GM18858 (cell line): ENCODE measurements around the gene HLA-DPB1.
"Not testable (repeated sequence)": the region's sequence is repeated elsewhere in the genome, so short reads cannot be mapped to it uniquely, and the experiment has no call there.

ENCODE experiments used
- ATAC-seq: cut with Tn5 transposase; IDR thresholded peaks from one replicate; pipeline ENCODE4 v1.9.1; 2021; ENCODE audit not compliant: unreplicated experiment

HLA-DPB1 gene

GRCh38 chr6:33075568-33076405 lies at the start of gene HLA-DPB1:
Gene HLA-DPB1 (plus strand): TSS chr6:33075990. CDS start chr6:33076042, 52 bp downstream.
- peak; percentile 63 for ATAC-seq

GRCh38 chr6:33028220-33028849 lies 47.5 kb upstream of the HLA-DPB1 start:
- no peak for ATAC-seq

- peak; percentile 60 for ATAC-seq
Observed at GRCh38 chr6:33029328-33030184, 46.2 kb upstream of the HLA-DPB1 start.

- ATAC-seq = no peak
Observed at GRCh38 chr6:33030245-33030644, 45.5 kb upstream of the HLA-DPB1 start.

- no peak for ATAC-seq
Observed at GRCh38 chr6:33034554-33034953, 41.2 kb upstream of the HLA-DPB1 start.

GRCh38 chr6:33036535-33036934 lies 39.3 kb upstream of the HLA-DPB1 start:
- no peak for ATAC-seq

- no peak for ATAC-seq
Observed at GRCh38 chr6:33040157-33040556, 35.6 kb upstream of the HLA-DPB1 start.

GRCh38 chr6:33049323-33050013 lies 26.3 kb upstream of the HLA-DPB1 start:
- ATAC-seq = no peak

- no peak for ATAC-seq
Observed at GRCh38 chr6:33050014-33050810, 25.6 kb upstream of the HLA-DPB1 start.

GRCh38 chr6:33052627-33053026 lies 23.2 kb upstream of the HLA-DPB1 start:
- no peak for ATAC-seq

GRCh38 chr6:33053230-33053629 lies 22.6 kb upstream of the HLA-DPB1 start:
- no peak for ATAC-seq

- ATAC-seq = no peak
Observed at GRCh38 chr6:33057222-33058150, 18.3 kb upstream of the HLA-DPB1 start.

GRCh38 chr6:33061987-33062386 lies 13.8 kb upstream of the HLA-DPB1 start:
- ATAC-seq = no peak

- not testable (repeated sequence) for ATAC-seq
Observed at GRCh38 chr6:33063435-33063834, 12.4 kb upstream of the HLA-DPB1 start.

GRCh38 chr6:33064723-33065122 lies 11.1 kb upstream of the HLA-DPB1 start:
- no peak for ATAC-seq

GRCh38 chr6:33065312-33065711 lies 10.5 kb upstream of the HLA-DPB1 start:
- ATAC-seq = no peak

- no peak for ATAC-seq
Observed at GRCh38 chr6:33066917-33067521, 8.8 kb upstream of the HLA-DPB1 start.

GRCh38 chr6:33069021-33069738 lies 6.6 kb upstream of the HLA-DPB1 start:
- ATAC-seq = no peak
